HG02981 (cell line): ENCODE results near the gene CTNNBL1.

ENCODE experiments used
- ATAC-seq: cut with Tn5 transposase; IDR thresholded peaks from one replicate; pipeline ENCODE4 v1.9.1; 2021; ENCODE audit warnings: mild to moderate bottlenecking, moderate library complexity; ENCODE audit not compliant: unreplicated experiment

CTNNBL1 gene

GRCh38 chr20:37736132-37736531, 42.3 kb downstream of the CTNNBL1 start:
- no peak for ATAC-seq

- ATAC-seq, result no peak
Measured at GRCh38 chr20:37737826-37738420, 44.1 kb downstream of the CTNNBL1 start.

GRCh38 chr20:37741055-37741454, 47.2 kb downstream of the CTNNBL1 start:
- ATAC-seq, result no peak

GRCh38 chr20:37741570-37741969, 47.7 kb downstream of the CTNNBL1 start:
- no peak for ATAC-seq

GRCh38 chr20:37742131-37742530, 48.3 kb downstream of the CTNNBL1 start:
- ATAC-seq, result no peak

- ATAC-seq, result no peak
Measured at GRCh38 chr20:37744347-37744746, 50.5 kb downstream of the CTNNBL1 start.

- ATAC-seq, result no peak
Measured at GRCh38 chr20:37745553-37745952, 51.7 kb downstream of the CTNNBL1 start.

GRCh38 chr20:37748015-37748414, 54.2 kb downstream of the CTNNBL1 start:
- ATAC-seq, result no peak

GRCh38 chr20:37749218-37749617, 55.4 kb downstream of the CTNNBL1 start:
- no peak for ATAC-seq

- ATAC-seq, result no peak
Measured at GRCh38 chr20:37749620-37750403, 56.0 kb downstream of the CTNNBL1 start.

- ATAC-seq, result no peak
Measured at GRCh38 chr20:37755665-37756064, 61.8 kb downstream of the CTNNBL1 start.

- ATAC-seq, result no peak
Measured at GRCh38 chr20:37756234-37756633, 62.4 kb downstream of the CTNNBL1 start.

GRCh38 chr20:37757550-37757949, 63.7 kb downstream of the CTNNBL1 start:
- ATAC-seq, result no peak

GRCh38 chr20:37758332-37758731, 64.5 kb downstream of the CTNNBL1 start:
- ATAC-seq, result no peak

- ATAC-seq, result no peak
Measured at GRCh38 chr20:37759052-37759553, 65.3 kb downstream of the CTNNBL1 start.

GRCh38 chr20:37759761-37760209, 66.0 kb downstream of the CTNNBL1 start:
- no peak for ATAC-seq

- no peak for ATAC-seq
Measured at GRCh38 chr20:37760322-37760721, 66.5 kb downstream of the CTNNBL1 start.

GRCh38 chr20:37762716-37763485, 69.1 kb downstream of the CTNNBL1 start:
- no peak for ATAC-seq

- ATAC-seq, result no peak
Measured at GRCh38 chr20:37764333-37764935, 70.6 kb downstream of the CTNNBL1 start.

GRCh38 chr20:37770908-37771307, 77.1 kb downstream of the CTNNBL1 start:
- ATAC-seq, result no peak

GRCh38 chr20:37773291-37773826, 79.5 kb downstream of the CTNNBL1 start:
- no peak for ATAC-seq
